Endothelial cell (in vitro differentiated cells): ENCODE measurements around the gene WNT4. TPM values are rescaled to one million over a fixed set of nuclear protein-coding genes. Genes with fewer than 3 reads are reported as not detected.

Experiments
- DNase-seq: peaks from one replicate; pipeline ENCODE4 v3.0.0; 2021; ENCODE audit warnings: low spot score
- H3K27ac Mint-ChIP-seq: one replicate; pipeline ENCODE4 v1.8.0; 2021; ENCODE audit warnings: mixed read lengths, inconsistent platforms; ENCODE audit not compliant: unreplicated experiment
- H3K27me3 Mint-ChIP-seq: one replicate; pipeline ENCODE4 v1.8.0; 2021; ENCODE audit warnings: mild to moderate bottlenecking, moderate library complexity, mixed read lengths, inconsistent platforms; ENCODE audit not compliant: unreplicated experiment
- H3K36me3 Mint-ChIP-seq: one replicate; pipeline ENCODE4 v1.8.0; 2021; ENCODE audit warnings: mild to moderate bottlenecking, low read depth, mixed read lengths, inconsistent platforms; ENCODE audit not compliant: unreplicated experiment
- H3K4me1 Mint-ChIP-seq: one replicate; pipeline ENCODE4 v1.8.0; 2021; ENCODE audit warnings: mild to moderate bottlenecking, mixed read lengths, inconsistent platforms; ENCODE audit not compliant: unreplicated experiment
- H3K4me3 Mint-ChIP-seq: one replicate; pipeline ENCODE4 v1.8.0; 2021; ENCODE audit warnings: mild to moderate bottlenecking, mixed read lengths, inconsistent platforms; ENCODE audit not compliant: unreplicated experiment
- H3K9me3 Mint-ChIP-seq: one replicate; pipeline ENCODE4 v1.8.0; 2021; ENCODE audit warnings: mixed read lengths, inconsistent platforms; ENCODE audit not compliant: unreplicated experiment
- total RNA-seq: library from RNA; stranded (reverse); fragmentation: NEBNext Ultra II Directional; extraction: Animal tissue kit (Norgen Biotek cat#: 25700); gene quantifications from one replicate; pipeline ENCODE4 v1.2.1, GENCODE V29; 2021; ENCODE audit not compliant: unreplicated experiment
- TF ChIP-seq, protein P1 (sequence below): fragments of 200-600 bp; sonication (generic); IDR thresholded peaks from one replicate; pipeline ENCODE4 v1.5.0; 2021; ENCODE audit warnings: antibody characterized with exemption; ENCODE audit not compliant: unreplicated experiment

WNT4 gene
- total RNA-seq, 1 donor from 2014 or later: 0.77 TPM

DNA sequence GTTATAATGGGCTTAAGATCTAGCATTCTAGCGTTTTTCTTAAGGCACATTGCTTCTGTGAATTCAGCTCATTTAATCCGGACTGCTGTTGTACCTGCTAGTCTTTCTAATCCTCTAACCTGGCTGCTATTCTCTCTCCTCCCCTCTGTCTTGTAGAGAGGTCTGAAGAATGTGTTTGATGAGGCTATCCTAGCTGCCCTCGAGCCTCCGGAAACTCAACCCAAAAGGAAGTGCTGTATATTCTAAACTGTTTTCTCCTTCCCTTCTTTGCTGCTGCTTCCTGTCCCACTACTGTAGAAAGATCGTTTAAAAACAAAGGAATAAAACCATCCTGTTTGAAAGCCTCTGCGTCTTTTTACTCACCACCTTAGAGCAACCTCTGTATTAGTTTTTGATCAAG is 53.1 kb downstream of the WNT4 start:
- Mint-ChIP-seq H3K27ac (peak overlapping the region; percentile 93), H3K4me1 (peaks cover 68% of the 10 kb centered on the region), H3K27me3 (peaks cover 2% of the 10 kb centered on the region), H3K36me3 (peaks cover 25% of the 10 kb centered on the region), H3K4me3 (peak overlapping the region; percentile 83), H3K9me3 (no peaks in the 10 kb centered on the region)
- DNase-seq: no peak
- TF ChIP-seq, protein P1, sequence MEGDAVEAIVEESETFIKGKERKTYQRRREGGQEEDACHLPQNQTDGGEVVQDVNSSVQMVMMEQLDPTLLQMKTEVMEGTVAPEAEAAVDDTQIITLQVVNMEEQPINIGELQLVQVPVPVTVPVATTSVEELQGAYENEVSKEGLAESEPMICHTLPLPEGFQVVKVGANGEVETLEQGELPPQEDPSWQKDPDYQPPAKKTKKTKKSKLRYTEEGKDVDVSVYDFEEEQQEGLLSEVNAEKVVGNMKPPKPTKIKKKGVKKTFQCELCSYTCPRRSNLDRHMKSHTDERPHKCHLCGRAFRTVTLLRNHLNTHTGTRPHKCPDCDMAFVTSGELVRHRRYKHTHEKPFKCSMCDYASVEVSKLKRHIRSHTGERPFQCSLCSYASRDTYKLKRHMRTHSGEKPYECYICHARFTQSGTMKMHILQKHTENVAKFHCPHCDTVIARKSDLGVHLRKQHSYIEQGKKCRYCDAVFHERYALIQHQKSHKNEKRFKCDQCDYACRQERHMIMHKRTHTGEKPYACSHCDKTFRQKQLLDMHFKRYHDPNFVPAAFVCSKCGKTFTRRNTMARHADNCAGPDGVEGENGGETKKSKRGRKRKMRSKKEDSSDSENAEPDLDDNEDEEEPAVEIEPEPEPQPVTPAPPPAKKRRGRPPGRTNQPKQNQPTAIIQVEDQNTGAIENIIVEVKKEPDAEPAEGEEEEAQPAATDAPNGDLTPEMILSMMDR: no peak

DNA sequence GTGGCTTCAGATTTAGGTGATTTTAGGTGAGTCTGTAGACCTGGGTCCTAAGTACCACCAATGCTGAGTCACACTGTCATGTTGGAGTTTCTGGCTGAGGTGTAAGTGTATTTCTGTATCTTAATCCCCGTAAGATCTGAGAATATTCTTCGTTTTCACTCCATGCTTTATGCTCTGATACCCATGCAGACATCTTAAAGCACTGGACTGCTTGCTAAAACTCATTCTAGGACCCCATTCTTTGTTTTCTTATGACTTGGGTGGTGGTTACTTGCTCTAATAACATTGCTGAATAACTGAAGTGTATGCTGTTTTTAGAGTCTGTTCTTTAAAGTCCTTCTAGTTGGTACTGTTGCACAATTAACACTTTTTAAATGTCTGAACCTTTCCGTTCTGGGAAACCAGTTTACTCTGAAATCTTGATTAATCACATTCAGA is 53.7 kb downstream of the WNT4 start:
- Mint-ChIP-seq H3K27ac (peak overlapping the region; percentile 93), H3K4me1 (peaks cover 68% of the 10 kb centered on the region), H3K4me3 (no peak overlapping the region), H3K36me3 (peaks cover 25% of the 10 kb centered on the region), H3K9me3 (no peaks in the 10 kb centered on the region), H3K27me3 (peaks cover 2% of the 10 kb centered on the region)
- TF ChIP-seq, protein P1: no peak
- DNase-seq: no peak

DNA sequence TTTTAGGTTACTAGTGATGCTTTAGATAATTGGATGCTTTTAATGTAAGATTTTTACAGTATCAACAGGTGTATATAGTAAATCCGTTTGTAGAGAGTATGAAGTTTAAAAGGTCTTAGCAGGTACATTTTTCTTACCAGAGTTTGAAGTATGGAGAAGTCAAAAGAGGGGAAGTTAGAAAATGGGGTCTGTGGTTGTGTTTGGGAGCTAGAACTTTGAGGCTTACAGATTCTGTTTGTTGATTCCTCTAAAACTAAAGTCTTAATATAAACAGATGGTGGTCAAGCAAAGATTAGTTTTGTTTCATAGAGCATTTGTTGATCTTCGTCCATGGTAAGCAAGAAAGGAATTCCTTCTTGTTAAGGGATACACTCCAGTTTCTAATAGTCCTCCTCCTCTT is 54.6 kb downstream of the WNT4 start:
- Mint-ChIP-seq H3K27ac (peak overlapping the region; percentile 33), H3K4me3 (no peak overlapping the region), H3K27me3 (peaks cover 2% of the 10 kb centered on the region), H3K4me1 (peaks cover 70% of the 10 kb centered on the region), H3K36me3 (peaks cover 25% of the 10 kb centered on the region), H3K9me3 (no peaks in the 10 kb centered on the region)
- TF ChIP-seq, protein P1: no peak
- DNase-seq: no peak

DNA sequence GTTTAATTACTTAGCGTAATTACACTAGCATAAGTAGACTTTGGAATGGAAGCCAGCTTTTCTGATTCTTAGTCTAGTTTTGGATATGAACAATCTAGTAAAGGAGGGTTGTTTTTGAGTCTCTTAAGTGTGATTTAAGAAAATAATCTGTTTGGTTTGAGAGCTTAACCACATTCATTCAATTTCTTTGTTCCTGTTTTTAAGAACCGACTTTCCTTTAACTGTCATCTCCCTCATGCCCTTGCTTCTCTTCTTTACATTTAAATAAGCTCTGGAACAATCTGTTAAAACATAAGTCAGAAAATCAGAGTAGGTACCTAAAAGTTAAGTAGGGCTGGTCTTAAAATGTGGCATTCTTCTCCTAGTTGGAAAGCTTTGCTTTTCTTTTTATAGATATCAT is 62.7 kb downstream of the WNT4 start:
- no peak for DNase-seq
- H3K27me3 Mint-ChIP-seq: no peaks in the 10 kb centered on the region
- H3K36me3 Mint-ChIP-seq: peaks cover 18% of the 10 kb centered on the region
- H3K9me3 Mint-ChIP-seq: no peaks in the 10 kb centered on the region
- H3K4me1 Mint-ChIP-seq: peaks cover 45% of the 10 kb centered on the region
- H3K4me3 Mint-ChIP-seq: no peak overlapping the region
- H3K27ac Mint-ChIP-seq: no peak overlapping the region
- TF ChIP-seq, protein P1: no peak

DNA sequence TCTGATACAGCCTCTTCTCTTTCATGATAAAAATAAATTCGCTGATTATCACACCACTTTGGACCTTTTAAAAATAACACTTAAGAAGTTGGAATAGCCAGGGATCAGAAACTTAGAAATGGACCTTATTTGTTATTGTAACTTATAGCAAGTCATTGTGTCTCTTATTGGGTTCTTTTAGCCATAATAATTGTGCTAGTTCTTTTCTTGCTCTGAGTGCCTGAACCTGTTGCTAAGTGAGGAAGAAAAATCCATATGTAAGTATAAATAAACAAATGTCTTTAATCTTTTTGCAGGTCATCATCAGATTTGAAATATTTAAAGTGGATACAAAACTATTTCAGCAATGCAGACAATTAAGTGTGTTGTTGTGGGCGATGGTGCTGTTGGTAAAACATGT is 64.8 kb downstream of the WNT4 start:
- H3K36me3 Mint-ChIP-seq: peaks cover 15% of the 10 kb centered on the region
- H3K9me3 Mint-ChIP-seq: no peaks in the 10 kb centered on the region
- TF ChIP-seq, protein P1: no peak
- no peak for DNase-seq
- H3K27me3 Mint-ChIP-seq: no peaks in the 10 kb centered on the region
- H3K4me3 Mint-ChIP-seq: no peak overlapping the region
- H3K27ac Mint-ChIP-seq: peak overlapping the region; percentile 39
- H3K4me1 Mint-ChIP-seq: peaks cover 55% of the 10 kb centered on the region
